CD4-positive, alpha-beta T cell (primary cell): Measurements from ENCODE around the gene NES. TPM values are rescaled to one million over a fixed set of nuclear protein-coding genes. Genes with fewer than 3 reads are reported as not detected.

ENCODE experiments used
- ATAC-seq: fragments of 200-7000 bp; cut with Tn5 transposase; one replicate; pipeline ENCODE4 v1.10.0; 2022; ENCODE audit warnings: mild to moderate bottlenecking; ENCODE audit not compliant: poor library complexity
- CTCF ChIA-PET: fragments of 350-600 bp; sonication (Branson Sonifier 250); formaldehyde crosslinking; loops from one replicate; lab custom pipeline; 2021; ENCODE audit warnings: antibody characterized with exemption, inconsistent platforms; lab: Charles Lee
- POLR2A ChIA-PET: fragments of 350-600 bp; sonication (Branson Sonifier 250); formaldehyde crosslinking; loops from one replicate; lab custom pipeline; 2021; ENCODE audit warnings: antibody characterized with exemption, inconsistent platforms; lab: Charles Lee
- DNase-seq, 14 experiments: peaks; one replicate each; pipeline ENCODE4 v3.0.0-alpha.2; 2013 to 2020; ENCODE audit warnings: mixed read lengths in 2 of 14
- H3K27ac ChIP-seq, 2 donors: one replicate each; pipeline versions ENCODE4 v1.5.1 to v1.7.0; 2013; ENCODE audit warnings: low read length in 2 of 2, low read depth in 1 of 2, mild to moderate bottlenecking in 1 of 2
- H3K27me3 ChIP-seq, 2 experiments: 1 replicate in 1 of 2; 2 replicates in 1 of 2; pipeline versions ENCODE4 v1.6.1 to v1.7.0; 2013; ENCODE audit warnings: low read length in 2 of 2, control low read depth in 1 of 2, mild to moderate bottlenecking in 1 of 2, moderate library complexity in 1 of 2; ENCODE audit not compliant: insufficient read depth in 2 of 2, control insufficient read depth in 1 of 2
- H3K36me3 ChIP-seq: one replicate; pipeline ENCODE4 v1.6.1; 2013; ENCODE audit warnings: low read length, control low read depth; ENCODE audit not compliant: insufficient read depth
- H3K4me1 ChIP-seq: one replicate; pipeline ENCODE4 v1.6.1; 2013; ENCODE audit warnings: low read length, control low read depth; ENCODE audit not compliant: insufficient read depth
- H3K4me3 ChIP-seq: one replicate; pipeline ENCODE4 v1.5.1; 2013; ENCODE audit warnings: mild to moderate bottlenecking, low read length, moderate library complexity
- H3K9me3 ChIP-seq, 2 experiments: 1 replicate in 1 of 2; 2 replicates in 1 of 2; pipeline versions ENCODE4 v1.6.1 to v1.7.0; 2013; ENCODE audit warnings: low read length in 2 of 2, mild to moderate bottlenecking in 2 of 2, control low read depth in 1 of 2, moderate library complexity in 1 of 2; ENCODE audit not compliant: control insufficient read depth in 1 of 2, insufficient read depth in 1 of 2
- H3K27ac Mint-ChIP-seq: one replicate; pipeline ENCODE4 v1.8.0; 2020; ENCODE audit warnings: mixed read lengths
- H3K27me3 Mint-ChIP-seq: one replicate; pipeline ENCODE4 v1.8.0; 2021; ENCODE audit warnings: mixed read lengths
- H3K36me3 Mint-ChIP-seq: one replicate; pipeline ENCODE4 v1.8.0; 2021; ENCODE audit warnings: low read depth, mixed read lengths
- H3K4me1 Mint-ChIP-seq: one replicate; pipeline ENCODE4 v1.8.0; 2021; ENCODE audit warnings: low read depth, mixed read lengths
- H3K4me3 Mint-ChIP-seq: one replicate; pipeline ENCODE4 v1.8.0; 2020; ENCODE audit warnings: mild to moderate bottlenecking, mixed read lengths
- H3K9me3 Mint-ChIP-seq: one replicate; pipeline ENCODE4 v1.8.0; 2020; ENCODE audit warnings: mixed read lengths
- intact Hi-C, 2 experiments: fragments of 100-400 bp; cut with DNase I in 1 of 2; cut with micrococcal nuclease in 1 of 2; formaldehyde crosslinking; loops; one replicate each; pipeline versions ENCODE4 v1.15.1 to v1.9.0; 2023 to 2025; cut with DNase I, micrococcal nuclease
- total RNA-seq, 174 experiments: library from RNA in 2 of 174; stranded (reverse) in 2 of 174; gene quantifications; one replicate each; pipeline ENCODE4 v1.2.3 and lab custom pipeline; 2021 to 2026
- TF ChIP-seq, protein P1 (sequence below): fragments of 200-600 bp; IDR thresholded peaks from one replicate; pipeline ENCODE4 v1.8.0; 2022; ENCODE audit warnings: antibody characterized with exemption, mild to moderate bottlenecking

NES gene
- total RNA-seq, 2 experiments from 2014 or later, result not detected

DNA sequence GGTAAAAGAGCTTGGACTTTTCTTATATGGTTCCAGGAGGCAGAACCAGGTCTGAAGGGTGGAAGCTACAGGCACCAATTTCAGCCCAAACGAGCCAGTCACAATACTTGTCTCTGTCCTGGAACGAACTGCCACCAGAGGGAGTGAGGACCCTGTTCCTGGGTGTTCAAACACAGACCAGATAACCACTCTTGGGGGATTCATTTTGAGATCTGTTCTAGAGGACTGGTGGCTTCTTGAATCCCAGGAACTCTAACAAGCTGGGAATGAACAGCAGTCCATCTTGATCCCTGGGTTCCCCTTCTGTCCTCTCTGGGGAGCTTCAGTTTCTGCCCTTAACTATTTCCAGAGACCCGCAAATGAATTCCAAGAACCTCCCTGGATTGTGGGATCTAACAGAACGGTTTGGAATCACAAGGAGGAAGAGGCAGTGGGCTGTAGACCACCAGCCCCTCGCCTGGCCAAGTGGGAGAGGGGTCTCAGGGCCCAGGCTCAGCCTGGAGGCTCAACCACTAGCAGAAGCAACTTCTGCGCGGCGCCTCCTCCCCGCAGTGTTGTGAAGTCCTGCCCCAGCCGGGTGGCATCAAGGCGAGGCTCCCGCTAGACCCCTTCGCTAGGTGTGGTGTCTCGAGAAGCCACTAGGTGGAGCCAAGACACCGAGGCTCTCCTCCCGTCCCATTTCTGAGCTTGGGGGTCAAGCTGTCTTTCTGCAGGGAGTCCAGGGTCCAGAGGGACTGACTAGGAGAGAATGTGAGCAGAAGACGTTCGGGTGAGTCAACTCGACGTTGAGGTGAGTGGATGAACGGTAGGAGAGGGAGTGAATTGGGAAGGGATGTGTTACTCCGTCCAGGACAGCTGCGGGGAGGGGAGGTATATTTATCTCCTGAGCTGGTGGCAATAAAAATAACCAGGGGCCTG is 12.1 kb upstream of the NES start:
- H3K36me3 ChIP-seq, result no peaks in the 10 kb centered on the region
- H3K4me1 ChIP-seq, result peaks cover 28% of the 10 kb centered on the region
- TF ChIP-seq, protein P1, sequence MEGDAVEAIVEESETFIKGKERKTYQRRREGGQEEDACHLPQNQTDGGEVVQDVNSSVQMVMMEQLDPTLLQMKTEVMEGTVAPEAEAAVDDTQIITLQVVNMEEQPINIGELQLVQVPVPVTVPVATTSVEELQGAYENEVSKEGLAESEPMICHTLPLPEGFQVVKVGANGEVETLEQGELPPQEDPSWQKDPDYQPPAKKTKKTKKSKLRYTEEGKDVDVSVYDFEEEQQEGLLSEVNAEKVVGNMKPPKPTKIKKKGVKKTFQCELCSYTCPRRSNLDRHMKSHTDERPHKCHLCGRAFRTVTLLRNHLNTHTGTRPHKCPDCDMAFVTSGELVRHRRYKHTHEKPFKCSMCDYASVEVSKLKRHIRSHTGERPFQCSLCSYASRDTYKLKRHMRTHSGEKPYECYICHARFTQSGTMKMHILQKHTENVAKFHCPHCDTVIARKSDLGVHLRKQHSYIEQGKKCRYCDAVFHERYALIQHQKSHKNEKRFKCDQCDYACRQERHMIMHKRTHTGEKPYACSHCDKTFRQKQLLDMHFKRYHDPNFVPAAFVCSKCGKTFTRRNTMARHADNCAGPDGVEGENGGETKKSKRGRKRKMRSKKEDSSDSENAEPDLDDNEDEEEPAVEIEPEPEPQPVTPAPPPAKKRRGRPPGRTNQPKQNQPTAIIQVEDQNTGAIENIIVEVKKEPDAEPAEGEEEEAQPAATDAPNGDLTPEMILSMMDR, result peak; percentile 95
- ChIA-PET CTCF (interaction anchor here (0.6 to 3.6 kb wide), 33 partner anchors 9 to 244 kb away, joined by 3 to 119 read pairs (median 5); partner anchors contain the start of genes CRABP2, ISG20L2, METTL25B and MRPL24), POLR2A (interaction anchor here (0.8 to 3.9 kb wide), 6 partner anchors 16 to 171 kb away, joined by 3 to 38 read pairs (median 4); partner anchors contain the start of genes CRABP2, ISG20L2, METTL25B and PRCC)
- no peak overlapping the region for H3K27ac ChIP-seq
- no peaks in the 10 kb centered on the region for H3K36me3 Mint-ChIP-seq
- H3K4me3 Mint-ChIP-seq, result no peak overlapping the region
- H3K27me3 Mint-ChIP-seq, result peaks cover 61% of the 10 kb centered on the region
- H3K27ac Mint-ChIP-seq, result no peak overlapping the region
- DNase-seq (peak; percentile 62 to 88 (median 71)), ATAC-seq (peak; percentile 99)
- no peaks in the 10 kb centered on the region for H3K9me3 Mint-ChIP-seq
- peaks cover 49 to 57% of the 10 kb centered on the region in 2 experiments for H3K27me3 ChIP-seq
- peaks cover 31% of the 10 kb centered on the region for H3K4me1 Mint-ChIP-seq
- intact Hi-C loops, result loop anchor here (1.0 to 10.0 kb wide), 7 partner anchors 17 to 240 kb away; partner anchors contain the start of genes LRRC71 (in 1 of the 2), NTRK1 (in 1 of the 2) and PRCC (in 1 of the 2)
- H3K4me3 ChIP-seq, result no peak overlapping the region
- H3K9me3 ChIP-seq, result peaks cover 0 to 13% of the 10 kb centered on the region in 2 experiments

DNA sequence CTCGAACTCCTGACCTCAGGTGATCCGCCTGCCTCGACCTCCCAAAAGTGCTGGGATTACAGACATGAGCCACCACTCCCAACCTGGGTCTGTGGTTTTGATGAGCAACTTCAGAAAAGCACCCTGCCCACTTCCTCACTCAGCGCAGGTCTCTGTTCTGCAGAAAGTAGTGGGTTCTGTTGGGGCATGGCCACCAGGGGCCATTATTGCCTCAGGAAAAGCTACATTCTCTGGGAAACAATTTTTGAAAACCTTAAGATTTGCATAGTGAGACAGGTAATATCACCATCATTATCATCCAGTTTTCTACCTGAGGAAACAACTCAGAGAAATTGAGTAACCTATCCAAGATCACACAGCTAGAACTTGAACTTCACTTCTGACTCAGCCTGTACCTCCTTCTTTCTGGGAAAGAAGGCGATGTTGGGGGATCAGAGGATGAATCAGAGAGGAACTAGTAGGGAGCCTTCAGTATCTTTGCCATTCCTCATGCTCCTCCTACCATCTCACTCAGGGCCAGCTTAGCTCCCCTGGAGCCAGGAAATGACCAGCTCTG is 7.1 kb upstream of the NES start:
- Histone ChIP-seq H3K27ac (no peak overlapping the region), H3K36me3 (no peaks in the 10 kb centered on the region), H3K4me3 (no peak overlapping the region), H3K4me1 (peaks cover 15% of the 10 kb centered on the region), H3K27me3 (peaks cover 31 to 32% of the 10 kb centered on the region in 2 experiments), H3K9me3 (no peaks in the 10 kb centered on the region)
- POLR2A ChIA-PET, result interaction anchor here (0.8 kb wide), 2 partner anchors 44 to 183 kb away, joined by 3 read pairs; partner anchors contain the start of gene METTL25B
- peak in 5 of 14 experiments; percentile 13 to 60 (median 38) for DNase-seq
- TF ChIP-seq, protein P1, result peak; percentile 19
- Mint-ChIP-seq H3K27ac (no peak overlapping the region), H3K9me3 (no peaks in the 10 kb centered on the region), H3K27me3 (peaks cover 54% of the 10 kb centered on the region), H3K36me3 (no peaks in the 10 kb centered on the region), H3K4me1 (peaks cover 19% of the 10 kb centered on the region), H3K4me3 (no peak overlapping the region)
- intact Hi-C loops, result loop anchor here in 1 of 2 experiments (10.0 kb wide), 1 partner anchor 240 kb away; the partner anchor contains the start of gene LRRC71
- ATAC-seq, result peak; percentile 80
- CTCF ChIA-PET, result interaction anchor here (1.5 kb wide), 1 partner anchor 42 kb away, joined by 7 read pairs; no protein-coding TSS in a partner anchor

DNA sequence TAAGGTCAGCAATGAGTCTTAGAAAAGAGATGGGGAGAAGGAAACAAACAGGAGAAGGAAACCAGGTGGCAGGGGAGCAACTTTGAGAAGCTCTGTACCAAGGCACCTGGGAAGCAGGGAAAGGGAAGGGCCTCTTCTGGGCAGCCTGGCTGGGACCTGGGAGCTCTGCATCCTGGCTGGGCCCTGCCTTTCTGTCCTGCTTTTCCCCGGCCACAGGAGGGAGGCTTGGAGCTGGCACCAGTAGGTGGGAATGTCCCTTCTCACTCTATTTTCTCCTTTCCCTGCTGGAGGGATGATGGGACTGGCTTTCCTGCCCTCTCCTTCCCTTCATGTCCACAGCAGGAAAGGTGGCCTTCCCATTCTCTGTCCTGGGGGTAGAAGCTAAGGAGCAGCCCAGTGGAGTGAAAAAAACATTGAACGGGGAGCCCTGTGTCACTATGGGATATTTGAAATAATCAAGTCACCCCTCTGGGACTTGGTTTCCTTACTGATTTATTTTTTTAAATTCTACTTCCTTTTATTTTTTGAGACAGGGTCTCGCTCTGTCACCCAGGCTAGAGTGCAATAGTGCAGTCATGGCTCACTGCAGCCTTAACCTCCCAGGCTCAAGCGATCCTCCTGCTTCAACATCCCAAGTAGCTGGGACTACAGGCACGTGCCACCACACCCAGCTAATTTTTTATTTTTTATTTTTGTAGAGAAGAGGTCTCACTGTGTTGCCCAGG is 5.1 kb upstream of the NES start:
- Mint-ChIP-seq H3K4me3 (no peak overlapping the region), H3K27ac (no peak overlapping the region), H3K36me3 (no peaks in the 10 kb centered on the region), H3K27me3 (peaks cover 63% of the 10 kb centered on the region), H3K9me3 (no peaks in the 10 kb centered on the region), H3K4me1 (peaks cover 30% of the 10 kb centered on the region)
- no peaks in the 10 kb centered on the region for H3K9me3 ChIP-seq
- H3K27me3 ChIP-seq, result peaks cover 41 to 43% of the 10 kb centered on the region in 2 experiments
- intact Hi-C loops, result loop anchor here in 1 of 2 experiments (10.0 kb wide), 1 partner anchor 242 kb away; the partner anchor contains the start of gene LRRC71
- ChIA-PET CTCF (no interaction called here), POLR2A (no interaction called here)
- no peak for ATAC-seq
- no peak for DNase-seq
- H3K36me3 ChIP-seq, result no peaks in the 10 kb centered on the region
- H3K4me1 ChIP-seq, result peaks cover 20% of the 10 kb centered on the region
- H3K27ac ChIP-seq, result no peak overlapping the region
- no peak overlapping the region for H3K4me3 ChIP-seq
- TF ChIP-seq, protein P1, result no peak
